Natural killer cell treated with Interleukin-12 subunit alpha and Interleukin-12 subunit beta and Interleukin-15 and Interleukin-18, amount 100 ng/mL, for 72 hours (primary cell): ENCODE results near the gene KANSL1. TPM values are rescaled to one million over a fixed set of nuclear protein-coding genes. Genes with fewer than 3 reads are reported as not detected.
"Not testable (repeated sequence)": the region's sequence is repeated elsewhere in the genome, so short reads cannot be mapped to it uniquely, and the experiment has no call there.

Source experiments
- ATAC-seq, 2 donors: fragments of 150-1000 bp; cut with Tn5 transposase in 1 of 2; sonication (Bioruptor Pico), chemical (Tn5 transposase) in 1 of 2; 2 replicates each; pipeline ENCODE4 v1.10.0; 2021
- DNase-seq: peaks from one replicate; pipeline ENCODE4 v3.0.0; 2022; ENCODE audit warnings: low spot score
- H3K27ac Mint-ChIP-seq, 2 donors: 1 replicate in 1 of 2; 2 replicates in 1 of 2; pipeline ENCODE4 v1.8.0; 2022; ENCODE audit warnings: mixed read lengths in 2 of 2, mild to moderate bottlenecking in 1 of 2, moderate library complexity in 1 of 2
- H3K27me3 Mint-ChIP-seq, 2 donors: 1 replicate in 1 of 2; 2 replicates in 1 of 2; pipeline ENCODE4 v1.8.0; 2022; ENCODE audit warnings: mixed read lengths in 2 of 2
- H3K36me3 Mint-ChIP-seq: one replicate; pipeline ENCODE4 v1.8.0; 2022; ENCODE audit warnings: mixed read lengths
- H3K4me1 Mint-ChIP-seq, 2 donors: 1 replicate in 1 of 2; 2 replicates in 1 of 2; pipeline ENCODE4 v1.8.0; 2022; ENCODE audit warnings: low read depth in 2 of 2, mixed read lengths in 2 of 2, mild to moderate bottlenecking in 1 of 2
- H3K4me3 Mint-ChIP-seq: one replicate; pipeline ENCODE4 v1.8.0; 2022; ENCODE audit warnings: mixed read lengths
- H3K9me3 Mint-ChIP-seq: 2 replicates; pipeline ENCODE4 v1.8.0; 2022; ENCODE audit warnings: mixed read lengths
- total RNA-seq, 2 donors: library from RNA; stranded (reverse); gene quantifications; one replicate each; pipeline ENCODE4 v1.2.3, GENCODE V29; 2022

KANSL1 gene, protein sequence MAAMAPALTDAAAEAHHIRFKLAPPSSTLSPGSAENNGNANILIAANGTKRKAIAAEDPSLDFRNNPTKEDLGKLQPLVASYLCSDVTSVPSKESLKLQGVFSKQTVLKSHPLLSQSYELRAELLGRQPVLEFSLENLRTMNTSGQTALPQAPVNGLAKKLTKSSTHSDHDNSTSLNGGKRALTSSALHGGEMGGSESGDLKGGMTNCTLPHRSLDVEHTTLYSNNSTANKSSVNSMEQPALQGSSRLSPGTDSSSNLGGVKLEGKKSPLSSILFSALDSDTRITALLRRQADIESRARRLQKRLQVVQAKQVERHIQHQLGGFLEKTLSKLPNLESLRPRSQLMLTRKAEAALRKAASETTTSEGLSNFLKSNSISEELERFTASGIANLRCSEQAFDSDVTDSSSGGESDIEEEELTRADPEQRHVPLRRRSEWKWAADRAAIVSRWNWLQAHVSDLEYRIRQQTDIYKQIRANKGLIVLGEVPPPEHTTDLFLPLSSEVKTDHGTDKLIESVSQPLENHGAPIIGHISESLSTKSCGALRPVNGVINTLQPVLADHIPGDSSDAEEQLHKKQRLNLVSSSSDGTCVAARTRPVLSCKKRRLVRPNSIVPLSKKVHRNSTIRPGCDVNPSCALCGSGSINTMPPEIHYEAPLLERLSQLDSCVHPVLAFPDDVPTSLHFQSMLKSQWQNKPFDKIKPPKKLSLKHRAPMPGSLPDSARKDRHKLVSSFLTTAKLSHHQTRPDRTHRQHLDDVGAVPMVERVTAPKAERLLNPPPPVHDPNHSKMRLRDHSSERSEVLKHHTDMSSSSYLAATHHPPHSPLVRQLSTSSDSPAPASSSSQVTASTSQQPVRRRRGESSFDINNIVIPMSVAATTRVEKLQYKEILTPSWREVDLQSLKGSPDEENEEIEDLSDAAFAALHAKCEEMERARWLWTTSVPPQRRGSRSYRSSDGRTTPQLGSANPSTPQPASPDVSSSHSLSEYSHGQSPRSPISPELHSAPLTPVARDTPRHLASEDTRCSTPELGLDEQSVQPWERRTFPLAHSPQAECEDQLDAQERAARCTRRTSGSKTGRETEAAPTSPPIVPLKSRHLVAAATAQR (N-terminal part only)
- 100 to 1,000 TPM; 127 to 161 TPM for total RNA-seq

DNA sequence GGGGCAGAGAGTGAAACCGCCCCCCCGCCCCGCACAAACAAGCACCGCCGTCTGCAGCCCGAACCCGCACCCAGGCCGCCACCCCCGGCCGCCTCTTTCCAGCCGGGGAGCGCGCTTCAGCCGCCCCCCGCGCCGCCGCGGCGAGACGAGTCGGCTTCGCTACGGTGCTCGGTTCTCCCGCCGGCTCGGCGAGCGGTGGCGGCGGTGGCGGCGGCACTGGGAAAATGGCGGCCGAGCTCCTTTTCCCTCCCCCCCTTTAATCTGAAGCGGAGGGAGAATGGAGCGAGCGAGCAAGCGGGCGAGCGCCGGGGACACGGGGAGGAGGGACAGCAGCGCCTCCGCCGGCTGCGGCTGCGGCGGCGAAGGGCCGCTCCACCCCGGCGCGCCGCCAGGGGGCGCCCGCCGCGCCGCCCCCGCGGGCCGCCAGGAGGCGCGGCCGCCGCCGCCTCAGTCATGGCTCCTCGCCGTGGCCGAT, at the start of gene KANSL1:
KANSL1 (minus strand) TSS at position 279 of the 475 bp plus-strand sequence. CDS start 21,286 bp downstream, outside the sequence.
- peak; percentile 88 for DNase-seq
- ATAC-seq, result peak; percentile 83 to 87
- Mint-ChIP-seq H3K4me1 (peaks cover 40 to 50% of the 10 kb centered on the region in 2 donors), H3K9me3 (no peaks in the 10 kb centered on the region), H3K27me3 (no peaks in the 10 kb centered on the region), H3K27ac (peak within 1 kb of the TSS; percentile 98 to 99), H3K36me3 (peaks cover 20% of the 10 kb centered on the region), H3K4me3 (peak within 1 kb of the TSS; percentile 99)

- not testable (repeated sequence) for ATAC-seq, H3K36me3 Mint-ChIP-seq, DNase-seq, H3K27ac Mint-ChIP-seq, H3K4me3 Mint-ChIP-seq, H3K4me1 Mint-ChIP-seq, H3K9me3 Mint-ChIP-seq, H3K27me3 Mint-ChIP-seq
Measured at GRCh38 chr17:46231359-46231758, 38.1 kb upstream of the KANSL1 start.

DNA sequence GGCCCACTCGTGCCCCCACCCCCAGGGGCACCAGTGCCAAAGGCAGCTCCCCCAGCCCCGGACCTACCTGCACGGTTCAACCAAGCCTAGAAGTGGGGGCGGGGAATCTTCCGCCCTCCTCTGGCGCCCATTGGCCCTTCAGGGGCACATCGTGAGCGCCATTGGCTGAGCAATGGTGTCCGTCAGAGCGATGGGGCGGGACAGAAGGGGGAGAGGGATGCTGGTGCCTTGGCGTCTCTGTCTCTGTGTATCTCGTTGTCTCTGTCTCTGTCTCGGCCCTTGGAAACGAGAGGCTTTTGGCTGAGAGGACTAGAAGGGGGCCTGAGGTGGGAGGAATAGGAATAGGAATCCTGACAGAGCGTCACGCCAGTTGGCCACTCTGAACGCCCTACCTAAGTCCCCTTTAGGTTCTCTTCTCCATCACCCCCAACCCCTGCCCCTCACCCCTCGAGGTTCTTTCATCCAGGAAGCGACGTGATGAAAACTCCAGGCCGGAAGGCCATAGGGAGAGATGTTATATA, 32.1 kb upstream of the KANSL1 start:
- Mint-ChIP-seq H3K4me3 (peak overlapping the region; percentile 83), H3K27ac (peak overlapping the region in 1 of 2 donors; percentile 65)
- not testable (repeated sequence) for H3K4me1 Mint-ChIP-seq, H3K36me3 Mint-ChIP-seq, H3K27me3 Mint-ChIP-seq, H3K9me3 Mint-ChIP-seq
- peak; percentile 91 for DNase-seq
- ATAC-seq, result peak; percentile 100

DNA sequence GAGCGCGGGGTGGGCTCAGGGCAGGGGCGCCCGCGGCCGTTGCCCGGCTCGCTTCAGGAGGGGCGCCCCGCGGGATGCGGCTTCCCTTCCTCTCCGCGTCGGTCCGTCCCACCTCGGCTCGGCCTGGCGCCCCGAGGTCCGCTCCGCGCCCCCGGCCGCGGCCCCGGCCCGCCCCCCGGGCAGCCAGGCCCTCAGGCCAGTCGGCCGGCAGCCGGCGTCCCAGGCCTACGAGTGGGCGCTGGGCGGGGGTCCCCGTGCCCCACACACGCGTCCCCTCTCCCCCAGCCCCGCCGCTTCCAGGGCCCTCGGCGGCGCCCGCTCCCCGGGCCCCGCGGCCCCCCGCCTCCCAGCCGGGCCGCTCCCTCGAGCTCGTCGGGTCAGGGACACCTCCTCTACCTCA, 31.6 kb upstream of the KANSL1 start:
- H3K4me3 Mint-ChIP-seq, result peak overlapping the region; percentile 83
- not testable (repeated sequence) for H3K9me3 Mint-ChIP-seq, H3K36me3 Mint-ChIP-seq, H3K27me3 Mint-ChIP-seq, H3K4me1 Mint-ChIP-seq, DNase-seq
- H3K27ac Mint-ChIP-seq, result peak overlapping the region in 1 of 2 donors; percentile 65
- peak; percentile 70 to 74 for ATAC-seq

DNA sequence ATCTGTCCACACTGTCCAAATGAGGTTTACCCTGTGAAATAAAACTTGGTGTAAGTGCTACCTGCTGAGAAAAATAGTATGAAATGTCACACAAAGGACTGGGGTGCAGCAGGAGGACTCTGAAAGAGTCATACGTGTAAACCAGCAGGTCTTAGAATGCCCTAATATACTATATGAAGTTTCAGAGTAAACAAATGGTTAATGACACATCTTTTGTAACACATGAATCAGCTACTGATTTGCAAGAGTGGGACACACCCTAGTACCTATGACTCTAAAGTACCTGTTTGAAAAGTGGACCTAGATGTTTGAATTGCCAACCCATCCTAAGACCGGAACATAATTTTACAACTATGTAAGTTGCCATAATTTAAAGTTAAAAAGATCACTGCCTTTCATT, 29.8 kb upstream of the KANSL1 start:
- not testable (repeated sequence) for H3K27ac Mint-ChIP-seq, ATAC-seq, H3K9me3 Mint-ChIP-seq, H3K4me3 Mint-ChIP-seq, H3K36me3 Mint-ChIP-seq, DNase-seq, H3K4me1 Mint-ChIP-seq, H3K27me3 Mint-ChIP-seq

GRCh38 chr17:46216682-46217081, 23.5 kb upstream of the KANSL1 start:
- Mint-ChIP-seq H3K36me3 (peaks cover 7% of the 10 kb centered on the region), H3K9me3 (no peaks in the 10 kb centered on the region), H3K4me1 (peaks cover 9 to 14% of the 10 kb centered on the region in 2 donors), H3K4me3 (no peak overlapping the region), H3K27ac (no peak overlapping the region), H3K27me3 (no peaks in the 10 kb centered on the region)
- ATAC-seq (no peak), DNase-seq (no peak)

DNA sequence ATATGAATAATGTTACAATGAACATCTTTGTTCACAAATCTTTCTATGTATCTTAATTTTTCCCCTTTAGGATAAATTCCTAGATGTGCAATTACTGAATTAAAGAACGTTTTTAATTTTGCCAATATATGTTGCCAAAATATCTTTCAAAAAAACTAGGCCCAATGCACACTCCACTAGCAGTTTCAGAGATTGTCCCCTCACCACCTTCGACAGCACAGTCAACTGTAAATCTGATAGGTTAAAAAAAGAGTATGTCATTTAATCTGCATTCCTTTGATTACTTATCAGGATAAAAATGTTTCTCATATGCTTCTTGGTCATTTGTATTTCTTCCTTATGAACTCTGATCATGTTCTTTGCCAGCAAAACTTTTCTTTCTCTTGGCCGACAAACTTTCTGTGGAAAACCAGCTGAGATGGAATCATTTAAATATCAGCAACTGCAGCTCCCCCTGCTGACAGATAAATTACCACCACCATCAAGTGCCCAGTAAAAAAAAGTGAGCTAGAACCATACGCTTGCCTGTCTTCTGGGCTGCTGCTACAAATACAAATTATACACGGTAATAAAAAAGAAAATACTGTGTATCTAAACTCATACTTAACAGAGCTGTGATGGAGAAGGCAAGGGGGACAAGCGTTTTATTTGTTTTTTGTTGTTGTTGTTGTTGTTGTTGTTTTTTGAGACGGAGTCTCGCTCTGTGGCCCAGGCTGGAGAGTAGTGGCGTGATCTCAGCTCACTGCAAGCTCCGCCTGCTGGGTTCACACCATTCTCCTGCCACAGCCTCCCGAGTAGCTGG, 19.6 kb upstream of the KANSL1 start:
- no peaks in the 10 kb centered on the region for H3K27me3 Mint-ChIP-seq
- ATAC-seq (peak; percentile 66 to 77), DNase-seq (peak; percentile 74)
- H3K27ac Mint-ChIP-seq, result peak overlapping the region; percentile 29 to 56
- H3K4me3 Mint-ChIP-seq, result peak overlapping the region; percentile 4
- peaks cover 7% of the 10 kb centered on the region for H3K36me3 Mint-ChIP-seq
- H3K4me1 Mint-ChIP-seq, result peaks cover 9 to 14% of the 10 kb centered on the region in 2 donors
- no peaks in the 10 kb centered on the region for H3K9me3 Mint-ChIP-seq

DNA sequence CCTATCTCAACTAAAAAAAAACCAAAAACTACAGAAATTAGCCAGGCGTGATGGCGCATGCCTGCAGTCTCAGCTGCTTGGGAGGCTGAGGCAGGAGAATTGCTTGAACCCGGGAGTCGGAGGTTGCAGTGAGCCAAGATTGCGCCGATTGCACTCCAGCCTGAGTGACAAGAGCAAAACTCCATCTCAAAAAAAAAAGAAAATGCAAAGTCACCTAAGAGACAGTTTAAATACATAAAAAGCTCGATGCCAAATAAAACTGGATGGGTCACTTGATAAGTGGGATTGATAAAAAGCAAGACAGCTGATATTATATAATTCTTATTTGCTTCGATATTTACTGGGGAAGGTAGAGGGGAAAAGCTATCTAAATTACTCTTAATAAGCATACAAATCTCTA, 15.8 kb upstream of the KANSL1 start:
- Mint-ChIP-seq H3K4me1 (peaks cover 6 to 9% of the 10 kb centered on the region in 2 donors), H3K4me3 (no peak overlapping the region), H3K27ac (no peak overlapping the region), H3K36me3 (no peaks in the 10 kb centered on the region), H3K9me3 (no peaks in the 10 kb centered on the region), H3K27me3 (no peaks in the 10 kb centered on the region)
- ATAC-seq (no peak), DNase-seq (no peak)

- Mint-ChIP-seq H3K27ac (no peak overlapping the region), H3K9me3 (no peaks in the 10 kb centered on the region), H3K4me3 (no peak overlapping the region), H3K36me3 (no peaks in the 10 kb centered on the region), H3K27me3 (no peaks in the 10 kb centered on the region), H3K4me1 (no peaks in the 10 kb centered on the region)
- DNase-seq (no peak), ATAC-seq (no peak)
Measured at GRCh38 chr17:46205975-46206374, 12.7 kb upstream of the KANSL1 start.

DNA sequence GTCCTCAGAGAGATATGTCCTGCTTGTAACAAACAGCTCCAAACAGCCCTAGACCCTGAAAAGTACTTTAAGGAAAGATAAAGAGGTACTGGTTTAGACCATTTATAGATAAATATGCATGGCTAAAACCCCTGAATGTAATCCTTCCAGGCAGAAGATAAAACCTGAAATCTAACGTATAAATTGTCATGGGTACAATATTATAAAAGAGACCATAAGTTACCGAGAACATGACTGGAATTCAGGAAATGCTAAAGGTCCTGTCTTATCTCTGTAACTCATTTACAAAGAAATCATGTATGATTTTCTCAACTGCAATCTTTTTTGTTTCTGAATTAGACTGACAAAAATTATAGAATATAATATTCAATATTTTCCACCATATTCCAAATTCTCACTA, 9.2 kb upstream of the KANSL1 start:
- Mint-ChIP-seq H3K27ac (no peak overlapping the region), H3K36me3 (no peaks in the 10 kb centered on the region), H3K4me1 (no peaks in the 10 kb centered on the region), H3K27me3 (no peaks in the 10 kb centered on the region), H3K9me3 (no peaks in the 10 kb centered on the region), H3K4me3 (no peak overlapping the region)
- DNase-seq (no peak), ATAC-seq (no peak)

DNA sequence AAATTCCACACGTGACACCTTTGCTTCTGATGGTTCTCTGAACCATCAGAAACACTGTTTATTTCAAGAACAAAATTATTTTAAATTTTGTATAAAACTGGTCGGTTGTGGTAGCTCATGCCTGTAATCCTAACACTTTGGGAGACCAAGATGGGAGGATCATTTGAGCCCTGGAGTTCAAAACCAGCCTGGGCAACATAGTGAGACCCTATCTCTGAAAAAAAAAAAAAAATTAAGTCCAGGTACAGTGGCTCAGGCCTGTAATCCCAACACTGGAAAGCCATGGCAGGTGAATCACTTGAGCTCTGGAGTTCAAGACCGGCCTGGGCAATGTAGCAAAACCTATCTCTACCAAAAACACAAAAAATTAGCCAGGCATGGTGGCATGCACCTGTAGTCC, 8.3 kb upstream of the KANSL1 start:
- Mint-ChIP-seq H3K27ac (no peak overlapping the region), H3K36me3 (no peaks in the 10 kb centered on the region), H3K27me3 (no peaks in the 10 kb centered on the region), H3K4me3 (no peak overlapping the region), H3K9me3 (no peaks in the 10 kb centered on the region), H3K4me1 (peaks cover 4 to 6% of the 10 kb centered on the region in 2 donors)
- ATAC-seq (no peak), DNase-seq (no peak)

- Mint-ChIP-seq H3K4me3 (no peak overlapping the region), H3K4me1 (peaks cover 6% of the 10 kb centered on the region in 2 donors), H3K36me3 (no peaks in the 10 kb centered on the region), H3K9me3 (no peaks in the 10 kb centered on the region), H3K27me3 (no peaks in the 10 kb centered on the region), H3K27ac (no peak overlapping the region)
- ATAC-seq, result no peak
- no peak for DNase-seq
Measured at GRCh38 chr17:46200197-46200596, 7.0 kb upstream of the KANSL1 start.

DNA sequence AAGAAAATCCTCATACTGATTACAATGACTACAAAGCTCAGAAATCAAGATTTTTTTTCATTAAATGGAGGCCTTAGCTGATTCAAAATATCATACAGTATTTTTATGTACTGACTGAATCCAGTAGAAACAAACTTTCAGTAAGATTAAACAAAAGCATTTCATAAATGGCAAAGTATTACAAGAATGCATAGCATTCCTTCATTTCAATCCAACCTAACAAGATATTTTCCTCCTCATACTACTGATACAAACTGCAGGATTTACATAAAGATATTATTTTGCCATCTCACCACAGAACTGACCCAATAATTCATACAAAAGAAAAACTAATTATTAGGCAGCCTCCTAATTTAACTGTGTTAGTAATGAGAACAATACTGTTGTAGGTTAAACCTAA, 6.2 kb upstream of the KANSL1 start:
- DNase-seq (no peak), ATAC-seq (no peak)
- no peak overlapping the region for H3K4me3 Mint-ChIP-seq
- no peaks in the 10 kb centered on the region for H3K36me3 Mint-ChIP-seq
- H3K27ac Mint-ChIP-seq, result no peak overlapping the region
- H3K27me3 Mint-ChIP-seq, result no peaks in the 10 kb centered on the region
- no peaks in the 10 kb centered on the region for H3K9me3 Mint-ChIP-seq
- peaks cover 12% of the 10 kb centered on the region in 2 donors for H3K4me1 Mint-ChIP-seq
